HepG2 (cell line): ENCODE results near the gene TOB1. TPM values are rescaled to one million over a fixed set of nuclear protein-coding genes. Genes with fewer than 3 reads are reported as not detected.
A peak's percentile ranks its signal among the peaks of the same experiment; 100 is the strongest.

Experiments
- CHCHD3 ChIP-seq: sonication (generic); formaldehyde crosslinking; IDR thresholded peaks from 2 replicates; pipeline ENCODE4 v1.8.0; 2022; ENCODE audit warnings: mild to moderate bottlenecking, missing genetic modification reagents, moderate library complexity
- FOXO1 ChIP-seq: sonication (generic); formaldehyde crosslinking; IDR thresholded peaks from 2 replicates; pipeline ENCODE4 v1.4.0; 2020; ENCODE audit warnings: missing genetic modification reagents
- FOXO4 ChIP-seq: sonication (generic); formaldehyde crosslinking; conservative IDR thresholded peaks from 2 replicates; pipeline ENCODE4 v1.8.1; 2023; ENCODE audit warnings: missing genetic modification reagents
- GFI1 ChIP-seq: sonication (generic); formaldehyde crosslinking; IDR thresholded peaks from 2 replicates; pipeline ENCODE4 v1.5.0; 2020; ENCODE audit warnings: missing genetic modification reagents, mild to moderate bottlenecking, borderline replicate concordance
- GMEB1 ChIP-seq: sonication (generic); formaldehyde crosslinking; IDR thresholded peaks from 2 replicates; pipeline ENCODE4 v1.5.1; 2020; ENCODE audit warnings: missing genetic modification reagents, mild to moderate bottlenecking, borderline replicate concordance
- LRRFIP1 ChIP-seq: sonication (generic); formaldehyde crosslinking; conservative IDR thresholded peaks from 2 replicates; pipeline ENCODE4 v1.4.0; 2020; ENCODE audit warnings: missing genetic modification reagents
- RNF219 ChIP-seq: sonication (generic); formaldehyde crosslinking; IDR thresholded peaks from 2 replicates; pipeline ENCODE4 v1.5.0; 2020; ENCODE audit warnings: mild to moderate bottlenecking, missing genetic modification reagents
- THAP11 ChIP-seq: IDR thresholded peaks from 2 replicates; pipeline ENCODE4 v1.6.1; 2016; ENCODE audit warnings: missing biosample characterization, missing genetic modification reagents
- ZHX2 ChIP-seq, 2 experiments: sonication (generic) in 1 of 2; formaldehyde crosslinking in 1 of 2; IDR thresholded peaks; 2 replicates each; pipeline versions ENCODE4 v1.6.1 to v1.9.0; 2014 to 2022; ENCODE audit warnings: antibody characterized with exemption in 1 of 2, borderline replicate concordance in 1 of 2, inconsistent platforms in 1 of 2, low read depth in 1 of 2, missing genetic modification reagents in 1 of 2
- ZNF264 ChIP-seq: sonication (generic); formaldehyde crosslinking; IDR thresholded peaks from 2 replicates; pipeline ENCODE4 v1.4.0; 2020; ENCODE audit warnings: missing genetic modification reagents
- ZNF501 ChIP-seq: sonication (generic); formaldehyde crosslinking; IDR thresholded peaks from 2 replicates; pipeline ENCODE4 v1.5.1; 2020; ENCODE audit warnings: mild to moderate bottlenecking, moderate library complexity, missing genetic modification reagents
- ZNF614 ChIP-seq: IDR thresholded peaks from 2 replicates; pipeline ENCODE4 v1.6.1; 2018; ENCODE audit warnings: missing biosample characterization, missing genetic modification reagents, inconsistent platforms, borderline replicate concordance
- ZNF766 ChIP-seq: sonication (generic); formaldehyde crosslinking; IDR thresholded peaks from 2 replicates; pipeline ENCODE4 v1.5.0; 2020; ENCODE audit warnings: missing genetic modification reagents, borderline replicate concordance
- ZNF790 ChIP-seq: sonication (generic); formaldehyde crosslinking; IDR thresholded peaks from 2 replicates; pipeline ENCODE4 v1.8.0; 2022; ENCODE audit warnings: missing genetic modification reagents, mild to moderate bottlenecking, borderline replicate concordance
- polyA plus RNA-seq, 8 experiments: library from polyadenylated mRNA; depleted of rRNA in 3 of 8; stranded (reverse) in 7 of 8; unstranded in 1 of 8; fragments of >200 nt; fragmentation: Illumina TruSeq in 4 of 8; extraction: Trizol in 4 of 8; gene quantifications; 2 replicates each; pipeline versions ENCODE4 v1.2.1 to v1.2.3, GENCODE V29; 2011 to 2016; ENCODE audit warnings: low read depth in 4 of 8, missing spikeins in 1 of 8, mixed read lengths in 1 of 8; ENCODE audit not compliant: insufficient read depth in 1 of 8
- total RNA-seq, 5 experiments: library from RNA; depleted of rRNA; stranded (reverse); fragments of >200 nt; fragmentation: Illumina TruSeq; extraction: Trizol; gene quantifications; 2 replicates each; pipeline ENCODE4 v1.2.3, GENCODE V29; 2016; ENCODE audit warnings: low read depth in 1 of 5

The TOB1 gene
- total and polyA plus RNA-seq, 2 of the 13 experiments (the other 11 are each of a cell fraction or from before 2014, with no cell fraction given) = 21.9 to 57.7 TPM

GRCh38 chr17:50855708-50856330, 10.3 kb downstream of the TOB1 start (continued):
- TF ChIP-seq LRRFIP1 (CRISPR knock-in tag) (no peak), ZNF614 (CRISPR knock-in tag) (0 out of 2 replicates have a peak, but pooled peaks have one; percentile 13), ZNF790 (CRISPR knock-in tag) (no peak), THAP11 (CRISPR knock-in tag) (peak; percentile 42), ZNF501 (CRISPR knock-in tag) (no peak), CHCHD3 (CRISPR knock-in tag) (no peak), ZNF264 (no peak), FOXO1 (CRISPR knock-in tag) (peak; percentile 81; the same call in 1 of the 2 replicates), ZNF766 (CRISPR knock-in tag) (no peak), GFI1 (CRISPR knock-in tag) (peak; percentile 19; the same call in 1 of the 2 replicates), GMEB1 (no peak), FOXO4 (CRISPR knock-in tag) (no peak), RNF219 (CRISPR knock-in tag) (peak; percentile 35; the same call in 1 of the 2 replicates), ZHX2 (IDR thresholded peaks at IDR 0.05; ENCODE audit: low read depth) (no peak), ZHX2 (CRISPR knock-in tag; IDR thresholded peaks at IDR 0.05; ENCODE audit: borderline replicate concordance) (no peak)
